ENCODE data around the gene UBE2M.

DNA sequence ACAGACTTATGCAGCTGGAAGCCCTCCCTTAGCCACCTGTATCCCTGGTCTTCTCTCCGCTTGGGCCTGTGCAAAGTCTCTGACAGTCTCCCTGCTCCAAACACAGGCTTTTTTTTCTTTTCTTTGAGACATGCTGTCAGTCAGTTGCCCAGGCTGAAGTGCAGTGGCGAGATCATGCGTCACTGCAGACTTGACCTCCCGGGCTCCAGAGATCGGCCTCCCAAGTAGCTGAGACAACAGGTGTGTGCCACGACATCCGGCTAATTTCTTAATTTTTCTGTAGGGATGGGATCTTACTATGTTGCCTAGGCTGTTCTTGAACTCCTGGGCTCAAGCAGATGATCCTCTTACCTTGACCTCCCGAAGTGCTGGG, 13.2 kb upstream of the UBE2M start:
- TF ChIP-seq, protein P1, sequence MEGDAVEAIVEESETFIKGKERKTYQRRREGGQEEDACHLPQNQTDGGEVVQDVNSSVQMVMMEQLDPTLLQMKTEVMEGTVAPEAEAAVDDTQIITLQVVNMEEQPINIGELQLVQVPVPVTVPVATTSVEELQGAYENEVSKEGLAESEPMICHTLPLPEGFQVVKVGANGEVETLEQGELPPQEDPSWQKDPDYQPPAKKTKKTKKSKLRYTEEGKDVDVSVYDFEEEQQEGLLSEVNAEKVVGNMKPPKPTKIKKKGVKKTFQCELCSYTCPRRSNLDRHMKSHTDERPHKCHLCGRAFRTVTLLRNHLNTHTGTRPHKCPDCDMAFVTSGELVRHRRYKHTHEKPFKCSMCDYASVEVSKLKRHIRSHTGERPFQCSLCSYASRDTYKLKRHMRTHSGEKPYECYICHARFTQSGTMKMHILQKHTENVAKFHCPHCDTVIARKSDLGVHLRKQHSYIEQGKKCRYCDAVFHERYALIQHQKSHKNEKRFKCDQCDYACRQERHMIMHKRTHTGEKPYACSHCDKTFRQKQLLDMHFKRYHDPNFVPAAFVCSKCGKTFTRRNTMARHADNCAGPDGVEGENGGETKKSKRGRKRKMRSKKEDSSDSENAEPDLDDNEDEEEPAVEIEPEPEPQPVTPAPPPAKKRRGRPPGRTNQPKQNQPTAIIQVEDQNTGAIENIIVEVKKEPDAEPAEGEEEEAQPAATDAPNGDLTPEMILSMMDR (IDR thresholded peaks at IDR 0.05; ENCODE audit: poor library complexity), result no peak
- no peak for TF ChIP-seq EZH2 (IDR thresholded peaks at IDR 0.05; ENCODE audit: borderline replicate concordance)

Measured in hepatocyte (in vitro differentiated cells).